ENCODE data around the gene SLC7A5. TPM values are rescaled to one million over a fixed set of nuclear protein-coding genes. Genes with fewer than 3 reads are reported as not detected.
"Not testable (repeated sequence)": the region's sequence is repeated elsewhere in the genome, so short reads cannot be mapped to it uniquely, and the experiment has no call there.

Gene SLC7A5
- total RNA-seq, 1 donor from 2014 or later = 110 TPM

DNA sequence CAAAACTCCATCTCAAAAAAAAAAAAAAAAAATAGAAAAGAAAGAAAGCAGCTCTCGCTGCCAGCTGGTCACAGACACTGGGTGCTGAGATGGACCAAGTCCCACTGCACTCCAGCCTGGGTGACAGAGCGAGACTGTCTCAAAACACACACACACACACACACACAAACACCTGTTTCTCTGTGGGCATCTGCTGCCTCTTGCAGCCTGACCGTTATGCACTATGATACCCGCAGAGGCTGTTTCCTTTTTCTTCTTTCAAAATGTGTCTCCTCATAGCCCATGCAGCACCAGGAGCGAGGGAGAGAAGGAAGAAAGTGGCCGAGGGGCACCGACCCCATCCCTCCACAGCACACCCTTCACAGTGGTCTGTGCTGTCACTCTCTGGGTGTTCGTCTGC, 66.6 kb downstream of the SLC7A5 start:
- intact Hi-C loops (cut with micrococcal nuclease) = no loop called here

DNA sequence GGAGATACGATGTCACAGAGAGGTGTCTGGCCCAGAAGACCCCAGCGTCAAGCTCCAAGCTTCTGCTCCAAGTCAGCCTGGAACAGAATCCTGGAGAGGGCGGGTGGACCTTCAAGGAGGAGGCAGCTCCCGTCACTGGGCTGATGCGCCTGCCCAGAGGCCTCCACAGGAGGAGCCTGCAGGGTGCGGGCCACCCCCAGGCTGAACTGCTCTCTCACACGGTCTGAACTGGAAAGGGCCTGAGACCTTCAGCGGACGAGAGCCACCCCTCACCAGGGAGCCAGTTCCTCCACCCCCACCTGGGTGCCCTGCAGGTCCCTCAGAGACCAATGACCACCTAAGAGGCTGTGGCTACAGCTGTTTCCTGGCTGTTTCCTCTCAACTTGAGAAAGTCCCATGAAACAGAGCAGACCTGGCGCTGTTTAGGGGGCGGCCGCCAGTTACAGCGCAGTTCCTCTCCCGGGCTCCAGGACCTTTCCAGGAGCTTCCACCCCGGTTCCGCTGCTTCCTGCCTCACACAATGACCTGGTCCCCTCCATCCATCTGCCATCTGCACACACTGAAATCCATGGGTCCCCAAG, 67.5 kb downstream of the SLC7A5 start:
- intact Hi-C loops (cut with micrococcal nuclease) = no loop called here

GRCh38 chr16:87800497-87800896, 68.8 kb downstream of the SLC7A5 start:
- intact Hi-C loops (cut with micrococcal nuclease) = no loop called here

DNA sequence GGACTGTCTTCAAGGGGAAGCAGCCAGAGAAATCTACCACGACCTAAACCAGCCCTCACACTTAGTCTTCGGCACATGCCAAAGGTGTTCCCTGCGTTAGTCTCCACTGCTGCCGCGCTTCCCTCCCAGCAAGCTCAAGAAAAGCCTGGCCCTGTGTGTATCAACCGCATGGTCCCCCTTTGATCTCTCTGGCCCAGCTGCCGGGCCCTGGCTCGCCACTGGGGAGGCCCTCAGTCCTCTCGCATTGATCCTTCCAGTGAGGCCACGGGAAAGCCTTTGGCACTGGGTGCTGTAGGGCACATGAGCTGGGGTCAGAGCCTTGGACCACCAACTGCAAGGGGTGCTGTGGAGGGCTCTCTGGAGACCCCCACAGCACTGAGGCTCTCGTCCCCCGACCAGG, 74.0 kb downstream of the SLC7A5 start:
- intact Hi-C loops (cut with micrococcal nuclease) = no loop called here

GRCh38 chr16:87794485-87795078, 74.7 kb downstream of the SLC7A5 start:
- intact Hi-C loops (cut with micrococcal nuclease) = no loop called here

- intact Hi-C loops (cut with micrococcal nuclease) = no loop called here
Measured at GRCh38 chr16:87792205-87792565, 77.1 kb downstream of the SLC7A5 start.

GRCh38 chr16:87791295-87792204, 77.8 kb downstream of the SLC7A5 start:
- intact Hi-C loops (cut with micrococcal nuclease) = no loop called here

- intact Hi-C loops (cut with micrococcal nuclease) = no loop called here
Measured at GRCh38 chr16:87790292-87791100, 78.8 kb downstream of the SLC7A5 start.

- intact Hi-C loops (cut with micrococcal nuclease) = no loop called here
Measured at GRCh38 chr16:87789437-87790291, 79.6 kb downstream of the SLC7A5 start.

- intact Hi-C loops (cut with micrococcal nuclease) = not testable (repeated sequence)
Measured at GRCh38 chr16:87788730-87789436, 80.4 kb downstream of the SLC7A5 start.

DNA sequence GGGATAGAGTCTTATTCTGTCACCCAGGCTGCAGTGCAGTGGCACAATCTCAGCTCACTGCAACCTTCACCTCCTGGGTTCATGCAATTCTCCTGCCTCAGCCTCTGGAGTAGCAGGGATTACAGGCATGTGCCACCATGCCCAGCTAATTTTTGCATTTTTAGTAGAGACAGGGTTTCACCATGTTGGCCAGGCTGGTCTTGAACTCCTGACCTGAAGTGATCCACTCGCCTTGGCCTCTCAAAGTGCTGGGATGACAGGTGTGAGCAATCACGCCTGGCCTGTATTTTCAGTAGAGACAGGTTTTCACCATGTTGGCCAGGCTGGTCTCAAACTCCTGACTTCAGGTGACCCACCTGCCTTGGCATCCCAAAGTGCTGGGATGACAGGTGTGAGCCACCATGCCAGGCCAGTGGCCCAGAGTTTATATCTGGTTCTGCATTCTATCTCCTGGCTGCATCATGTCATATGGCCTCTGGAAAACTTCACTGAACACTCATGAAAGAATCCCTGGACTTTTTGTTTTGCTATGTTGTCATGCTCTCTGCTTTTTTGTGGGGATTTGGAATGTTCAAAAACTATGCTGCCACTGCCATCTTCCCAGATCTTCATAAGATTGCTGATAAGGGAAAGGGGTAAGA, 81.7 kb downstream of the SLC7A5 start:
- intact Hi-C loops (cut with micrococcal nuclease) = not testable (repeated sequence)

GRCh38 chr16:87784812-87785211, 84.5 kb downstream of the SLC7A5 start:
- intact Hi-C loops (cut with micrococcal nuclease) = no loop called here

- intact Hi-C loops (cut with micrococcal nuclease) = no loop called here
Measured at GRCh38 chr16:87782033-87782432, 87.3 kb downstream of the SLC7A5 start.

DNA sequence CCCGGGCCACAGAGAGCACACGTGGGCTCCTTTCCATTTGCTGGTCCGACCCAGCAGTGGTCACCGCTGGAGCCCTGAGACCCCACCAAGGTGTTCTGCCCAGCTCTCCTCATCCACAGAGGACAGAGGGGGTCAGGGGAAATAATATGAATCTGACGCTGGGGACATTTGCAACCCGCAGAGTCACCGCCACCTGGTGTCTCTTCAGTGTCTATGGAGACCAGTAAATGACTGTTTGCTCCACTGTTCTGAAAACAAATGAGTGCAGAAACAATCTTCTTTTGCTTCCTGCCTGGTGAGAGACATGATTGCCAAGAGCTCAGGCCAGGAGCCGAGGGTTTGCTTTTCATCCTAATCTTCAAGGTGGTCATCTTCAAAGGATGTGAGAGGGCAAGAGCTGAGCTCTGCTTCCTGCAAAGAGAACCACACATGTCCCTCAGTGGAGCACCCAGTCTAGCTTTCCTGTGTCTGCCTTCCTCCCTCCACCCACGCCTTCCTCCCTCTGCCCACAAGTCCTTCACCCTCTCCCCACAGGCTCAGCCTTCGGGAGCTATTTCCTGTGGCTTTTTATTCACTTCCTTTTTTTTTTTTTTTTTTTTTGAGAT, 88.8 kb downstream of the SLC7A5 start:
- intact Hi-C loops (cut with micrococcal nuclease) = no loop called here

Other genes starting within 250 kb of the SLC7A5 start
- 81.9 and 83.6 TPM in 2 replicates for gene KLHDC4, start 103.5 kb downstream of the SLC7A5 start, total RNA-seq
- not detected in 2 replicates for gene CA5A, start 67.0 kb upstream of the SLC7A5 start, total RNA-seq
- 45.1 and 50.1 TPM in 2 replicates for gene BANP, start 81.9 kb upstream of the SLC7A5 start, total RNA-seq